Retinal pigment epithelial cell (primary cell): Measurements from ENCODE around the gene CCDC149.

ENCODE experiments used
- DNase-seq: peaks from one replicate; pipeline ENCODE4 v3.0.0-alpha.2; 2010; ENCODE audit warnings: low read depth
- H3K4me3 ChIP-seq: 2 replicates; pipeline ENCODE4 v1.5.1; 2011; ENCODE audit warnings: mild to moderate bottlenecking, low read length, control low read depth, moderate library complexity
- CTCF ChIP-seq: conservative IDR thresholded peaks from 2 replicates; pipeline ENCODE4 v1.5.1; 2011; ENCODE audit warnings: low read depth, low read length, control low read depth, inconsistent platforms

Gene CCDC149

GRCh38 chr4:24849351-24849750 is 63.5 kb downstream of the CCDC149 start:
- no peak for TF ChIP-seq CTCF
- H3K4me3 ChIP-seq: no peak overlapping the region
- no peak for DNase-seq

GRCh38 chr4:24846716-24847115 is 66.1 kb downstream of the CCDC149 start:
- TF ChIP-seq CTCF: no peak
- H3K4me3 ChIP-seq: no peak overlapping the region
- no peak for DNase-seq

- TF ChIP-seq CTCF: no peak
Observed at GRCh38 chr4:24845902-24846301, 66.9 kb downstream of the CCDC149 start.

GRCh38 chr4:24845132-24845531 is 67.7 kb downstream of the CCDC149 start:
- no peak overlapping the region for H3K4me3 ChIP-seq
- no peak for DNase-seq
- no peak for TF ChIP-seq CTCF

More at GRCh38 chr4:24845902-24846301, 66.9 kb downstream of the CCDC149 start:
- no peak overlapping the region for H3K4me3 ChIP-seq
- DNase-seq: no peak

- DNase-seq: no peak
- no peak overlapping the region for H3K4me3 ChIP-seq
- no peak for TF ChIP-seq CTCF
Observed at GRCh38 chr4:24843096-24843495, 69.7 kb downstream of the CCDC149 start.

- TF ChIP-seq CTCF: no peak
- no peak overlapping the region for H3K4me3 ChIP-seq
- DNase-seq: no peak
Observed at GRCh38 chr4:24842356-24842755, 70.5 kb downstream of the CCDC149 start.

GRCh38 chr4:24840826-24841543 is 71.9 kb downstream of the CCDC149 start:
- no peak for DNase-seq
- no peak overlapping the region for H3K4me3 ChIP-seq
- TF ChIP-seq CTCF: no peak
